HFFc6 (cell line): ENCODE results near the gene PPFIBP1. TPM values are rescaled to one million over a fixed set of nuclear protein-coding genes. Genes with fewer than 3 reads are reported as not detected.
A peak's percentile ranks its signal among the peaks of the same experiment; 100 is the strongest.
"Not testable (repeated sequence)": the region's sequence is repeated elsewhere in the genome, so short reads cannot be mapped to it uniquely, and the experiment has no call there.

ENCODE experiments used
- DNase-seq: peaks from one replicate; pipeline ENCODE4 v3.0.0-alpha.2; 2018
- H3K27ac Mint-ChIP-seq: 2 replicates; pipeline ENCODE4 v1.8.0; 2020; ENCODE audit warnings: mild to moderate bottlenecking, mixed read lengths
- H3K27me3 Mint-ChIP-seq: 2 replicates; pipeline ENCODE4 v1.8.0; 2021; ENCODE audit warnings: mild to moderate bottlenecking, moderate library complexity, mixed read lengths; ENCODE audit not compliant: insufficient read depth
- H3K36me3 Mint-ChIP-seq: 2 replicates; pipeline ENCODE4 v1.8.0; 2021; ENCODE audit warnings: low read depth, mixed read lengths
- H3K4me1 Mint-ChIP-seq: 2 replicates; pipeline ENCODE4 v1.8.0; 2020; ENCODE audit warnings: low read depth, mixed read lengths
- H3K4me3 Mint-ChIP-seq: 2 replicates; pipeline ENCODE4 v1.8.0; 2020; ENCODE audit warnings: mild to moderate bottlenecking, moderate library complexity, mixed read lengths
- H3K9me3 Mint-ChIP-seq: 2 replicates; pipeline ENCODE4 v1.8.0; 2020; ENCODE audit warnings: mild to moderate bottlenecking, mixed read lengths
- CTCF ChIP-seq: fragments of 200-600 bp; sonication (generic); IDR thresholded peaks from 2 replicates; pipeline ENCODE4 v1.5.0; 2021; ENCODE audit warnings: antibody characterized with exemption, mild to moderate bottlenecking
- total RNA-seq, 6 experiments: library from RNA; stranded (reverse); fragmentation: NEBNext Ultra II Directional; extraction: Animal tissue kit (Norgen Biotek cat#: 25700); gene quantifications; 2 replicates in 1 of 6; 3 replicates in 5 of 6; pipeline ENCODE4 v1.2.3, GENCODE V29; 2021

Gene PPFIBP1
- total RNA-seq, 6 experiments from 2014 or later, result 79.1 to 104 (median 92.0) TPM

- no peak for DNase-seq
- H3K27ac Mint-ChIP-seq, result no peak overlapping the region; the same call in 1 of the 2 replicates
- H3K4me1 Mint-ChIP-seq, result peaks cover 5% of the 10 kb centered on the region; the same call in 1 of the 2 replicates
- no peaks in the 10 kb centered on the region; the same call in 1 of the 2 replicates for H3K27me3 Mint-ChIP-seq
- no peak overlapping the region for H3K4me3 Mint-ChIP-seq
- no peaks in the 10 kb centered on the region for H3K9me3 Mint-ChIP-seq
- TF ChIP-seq CTCF, result peak; percentile 41; the same call in 1 of the 2 replicates
- H3K36me3 Mint-ChIP-seq, result peaks cover 10% of the 10 kb centered on the region; the same call in 1 of the 2 replicates
Measured at GRCh38 chr12:27732281-27732680, 208.3 kb downstream of the PPFIBP1 start.

- DNase-seq, result peak; percentile 30
- no peaks in the 10 kb centered on the region; the same call in 1 of the 2 replicates for H3K27me3 Mint-ChIP-seq
- peak; percentile 89 for TF ChIP-seq CTCF
- H3K36me3 Mint-ChIP-seq, result peaks cover 13% of the 10 kb centered on the region; the same call in 1 of the 2 replicates
- no peak overlapping the region for H3K27ac Mint-ChIP-seq
- peaks cover 5% of the 10 kb centered on the region; the same call in 1 of the 2 replicates for H3K4me1 Mint-ChIP-seq
- no peak overlapping the region for H3K4me3 Mint-ChIP-seq
- H3K9me3 Mint-ChIP-seq, result no peaks in the 10 kb centered on the region
Measured at GRCh38 chr12:27733052-27733656, 209.1 kb downstream of the PPFIBP1 start.

GRCh38 chr12:27733791-27734190 lies 209.8 kb downstream of the PPFIBP1 start:
- DNase-seq, result no peak
- Mint-ChIP-seq H3K36me3 (peaks cover 13% of the 10 kb centered on the region; the same call in 1 of the 2 replicates), H3K27ac (no peak overlapping the region), H3K9me3 (no peaks in the 10 kb centered on the region), H3K4me3 (no peak overlapping the region), H3K27me3 (no peaks in the 10 kb centered on the region; the same call in 1 of the 2 replicates), H3K4me1 (peaks cover 5% of the 10 kb centered on the region; the same call in 1 of the 2 replicates)
- no peak for TF ChIP-seq CTCF

GRCh38 chr12:27734321-27734720 lies 210.3 kb downstream of the PPFIBP1 start:
- not testable (repeated sequence) for H3K4me1 Mint-ChIP-seq, DNase-seq, H3K27ac Mint-ChIP-seq, H3K27me3 Mint-ChIP-seq, H3K9me3 Mint-ChIP-seq, H3K4me3 Mint-ChIP-seq
- peaks cover 13% of the 10 kb centered on the region; the same call in 1 of the 2 replicates for H3K36me3 Mint-ChIP-seq

GRCh38 chr12:27743601-27744000 lies 219.6 kb downstream of the PPFIBP1 start:
- H3K9me3 Mint-ChIP-seq, result 0 out of 2 replicates have a peak, but pooled peaks cover 4% of the 10 kb centered on the region
- H3K4me1 Mint-ChIP-seq, result peaks cover 26% of the 10 kb centered on the region
- no peak overlapping the region for H3K27ac Mint-ChIP-seq
- no peaks in the 10 kb centered on the region; the same call in 1 of the 2 replicates for H3K27me3 Mint-ChIP-seq
- no peak for TF ChIP-seq CTCF
- peaks cover 37% of the 10 kb centered on the region for H3K36me3 Mint-ChIP-seq
- H3K4me3 Mint-ChIP-seq, result no peak overlapping the region
- no peak for DNase-seq

Other genes with a start within 250 kb of the PPFIBP1 start
- gene BMAL2, start 191.4 kb upstream of the PPFIBP1 start, total RNA-seq, result 10 to 100 TPM; 23.1 to 47.1 (median 39.9) TPM
- not detected for gene SMCO2, start 77.5 kb upstream of the PPFIBP1 start, total RNA-seq
- gene REP15, start 172.2 kb downstream of the PPFIBP1 start, total RNA-seq, result 1 to 10 TPM; 2.1 to 2.9 (median 2.4) TPM
- 10 to 100 TPM; 39.2 to 47.9 (median 45.6) TPM for gene MRPS35, start 186.6 kb downstream of the PPFIBP1 start, total RNA-seq